SK-N-MC (cell line): ENCODE data around the gene RSRC1.

Source experiments
- DNase-seq: peaks from one replicate; pipeline ENCODE4 v3.0.0-alpha.2; 2011; ENCODE audit warnings: low read depth, low spot score
- H3K27ac ChIP-seq: fragments of 200-600 bp; sonication (generic); 2 replicates; pipeline ENCODE4 v1.5.1; 2016; ENCODE audit warnings: mixed run types
- H3K36me3 ChIP-seq: fragments of 200-600 bp; sonication (generic); 2 replicates; pipeline ENCODE4 v1.6.1; 2017; ENCODE audit warnings: antibody characterized with exemption, low read length, mixed read lengths; ENCODE audit not compliant: insufficient read depth
- H3K4me3 ChIP-seq: fragments of 200-600 bp; sonication (generic); 2 replicates; pipeline ENCODE4 v1.5.1; 2016
- H3K9ac ChIP-seq: fragments of 200-600 bp; sonication (generic); 2 replicates; pipeline ENCODE4 v1.8.0; 2017; ENCODE audit warnings: mixed run types, mixed read lengths; ENCODE audit not compliant: insufficient read length
- H3K9me3 ChIP-seq: fragments of 200-600 bp; sonication (generic); 2 replicates; pipeline ENCODE4 v1.6.1; 2017; ENCODE audit warnings: low read depth, mild to moderate bottlenecking, antibody characterized with exemption, low read length, moderate library complexity, mixed read lengths
- EZH2 ChIP-seq: fragments of 200-600 bp; sonication (generic); IDR thresholded peaks from one replicate; pipeline ENCODE4 v1.6.1; 2017; ENCODE audit warnings: antibody characterized with exemption
- FOXP2 ChIP-seq: optimal IDR thresholded peaks from 2 replicates; pipeline ENCODE3; 2011; ENCODE audit warnings: mild to moderate bottlenecking, moderate library complexity; ENCODE audit not compliant: insufficient read depth; ENCODE audit errors: extremely low read length, control extremely low read depth
- POLR2AphosphoS5 ChIP-seq: IDR thresholded peaks from 2 replicates; pipeline ENCODE4 v1.6.1; 2012; ENCODE audit warnings: mild to moderate bottlenecking, low read depth, low read length, borderline replicate concordance

The RSRC1 gene

DNA sequence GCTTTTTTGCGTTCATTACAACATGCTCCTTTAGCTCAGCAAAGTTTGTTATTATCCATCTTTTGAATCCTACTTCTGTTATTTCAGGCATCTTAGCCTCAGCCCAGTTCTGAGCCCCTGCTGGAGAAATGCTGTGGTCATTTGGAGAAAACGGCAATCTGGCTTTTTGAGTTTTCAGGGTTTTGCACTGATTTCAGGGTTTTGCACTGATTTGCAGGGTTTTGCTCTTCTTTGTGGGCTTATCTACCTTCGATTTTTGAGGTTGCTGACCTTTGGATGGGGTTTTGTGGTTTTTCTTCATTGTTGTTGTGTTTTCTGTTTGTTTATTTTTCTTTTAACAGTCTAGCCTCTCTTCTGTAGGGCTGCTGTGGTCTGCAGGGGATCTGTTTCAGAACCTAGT, 137.4 kb downstream of the RSRC1 start:
- Histone ChIP-seq H3K4me3 (no peak overlapping the region), H3K36me3 (no peaks in the 10 kb centered on the region), H3K27ac (no peak overlapping the region), H3K9me3 (peaks cover 6% of the 10 kb centered on the region; the same call in 1 of the 2 replicates), H3K9ac (no peak overlapping the region)
- DNase-seq = no peak
- no peak for TF ChIP-seq POLR2AphosphoS5
- no peak for TF ChIP-seq FOXP2
- no peak for TF ChIP-seq EZH2

DNA sequence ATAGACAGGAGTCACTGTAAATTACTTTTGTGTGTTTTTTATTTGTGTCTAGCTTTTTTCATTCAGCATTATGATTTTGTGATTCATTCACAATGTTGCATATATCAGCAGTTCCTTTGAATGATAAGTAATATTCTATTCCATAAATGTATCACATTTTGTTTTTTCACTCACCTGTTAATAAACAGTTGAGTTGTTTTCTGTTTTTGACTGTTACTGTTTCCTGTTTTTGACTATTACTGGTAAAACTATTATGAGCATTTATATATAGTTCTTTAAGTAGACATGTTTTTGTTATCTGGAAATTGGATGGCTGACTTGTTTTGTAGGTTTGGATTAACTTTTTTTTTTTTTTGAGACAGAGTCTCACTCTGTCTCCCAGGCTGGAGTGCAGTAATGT, 138.4 kb downstream of the RSRC1 start:
- no peak for TF ChIP-seq POLR2AphosphoS5
- TF ChIP-seq EZH2 = no peak
- TF ChIP-seq FOXP2 = no peak
- Histone ChIP-seq H3K36me3 (peaks cover 2% of the 10 kb centered on the region; the same call in 1 of the 2 replicates), H3K4me3 (no peak overlapping the region), H3K9ac (no peak overlapping the region), H3K27ac (no peak overlapping the region), H3K9me3 (peaks cover 9% of the 10 kb centered on the region; the same call in 1 of the 2 replicates)
- no peak for DNase-seq

DNA sequence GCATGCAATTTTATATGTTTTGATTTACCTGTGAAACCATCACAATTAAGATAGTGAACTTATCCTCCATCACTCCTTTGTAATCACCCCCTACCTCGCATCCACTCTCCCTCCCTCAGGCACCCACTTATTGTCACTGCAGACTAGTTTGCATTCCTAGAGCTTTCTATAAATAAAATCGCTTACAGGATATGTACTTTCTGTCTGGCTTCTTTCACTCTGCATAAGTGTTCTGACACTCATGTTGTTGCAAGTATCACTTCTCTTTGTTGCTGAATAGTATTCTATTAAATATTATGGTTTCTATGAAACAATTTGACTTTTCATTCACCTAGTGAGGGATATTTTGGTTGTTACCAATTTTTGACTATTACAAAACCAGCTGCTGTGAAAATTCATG, 139.3 kb downstream of the RSRC1 start:
- Histone ChIP-seq H3K9ac (no peak overlapping the region), H3K9me3 (peaks cover 11% of the 10 kb centered on the region; the same call in 1 of the 2 replicates), H3K36me3 (peaks cover 4% of the 10 kb centered on the region; the same call in 1 of the 2 replicates), H3K4me3 (no peak overlapping the region), H3K27ac (no peak overlapping the region)
- no peak for DNase-seq
- no peak for TF ChIP-seq EZH2
- no peak for TF ChIP-seq POLR2AphosphoS5
- no peak for TF ChIP-seq FOXP2

- Histone ChIP-seq H3K9me3 (no peaks in the 10 kb centered on the region), H3K36me3 (no peaks in the 10 kb centered on the region), H3K9ac (no peak overlapping the region), H3K27ac (no peak overlapping the region), H3K4me3 (no peak overlapping the region)
- TF ChIP-seq EZH2 (no peak), FOXP2 (no peak), POLR2AphosphoS5 (no peak)
- no peak for DNase-seq
Observed at GRCh38 chr3:158258619-158259018, 148.7 kb downstream of the RSRC1 start.

GRCh38 chr3:158260392-158260791, 150.5 kb downstream of the RSRC1 start:
- no peak overlapping the region for H3K4me3 ChIP-seq
- no peaks in the 10 kb centered on the region for H3K36me3 ChIP-seq
- DNase-seq = no peak
- H3K9me3 ChIP-seq = peaks cover 4% of the 10 kb centered on the region; the same call in 1 of the 2 replicates
- no peak overlapping the region for H3K27ac ChIP-seq
- TF ChIP-seq POLR2AphosphoS5 (no peak), EZH2 (no peak), FOXP2 (no peak)
- H3K9ac ChIP-seq = no peak overlapping the region

- Histone ChIP-seq H3K27ac (no peak overlapping the region), H3K4me3 (no peak overlapping the region), H3K36me3 (no peaks in the 10 kb centered on the region), H3K9me3 (peaks cover 10% of the 10 kb centered on the region; the same call in 1 of the 2 replicates), H3K9ac (no peak overlapping the region)
- TF ChIP-seq FOXP2 (no peak), EZH2 (no peak)
- DNase-seq = no peak
Observed at GRCh38 chr3:158261371-158261991, 151.6 kb downstream of the RSRC1 start.

DNA sequence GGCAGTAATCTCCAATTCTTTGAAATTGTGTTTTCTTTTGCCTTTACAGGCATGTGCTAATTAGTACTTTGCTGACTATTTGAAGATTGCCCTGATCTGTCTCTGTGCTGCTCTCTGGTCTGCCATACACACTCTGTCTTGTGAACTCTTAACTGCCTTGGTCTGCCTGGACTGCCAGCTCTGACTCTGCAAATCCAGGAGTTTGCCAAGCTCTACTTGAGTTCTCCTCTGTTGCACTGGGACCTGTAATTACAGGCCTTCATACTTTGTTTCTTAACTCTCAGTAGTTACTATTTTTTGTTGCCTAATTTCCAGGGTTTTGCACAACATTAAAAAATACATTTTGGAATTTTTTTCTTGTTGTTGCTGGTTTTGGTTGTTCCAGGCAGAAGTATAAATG, 155.0 kb downstream of the RSRC1 start:
- no peak overlapping the region for H3K4me3 ChIP-seq

DNA sequence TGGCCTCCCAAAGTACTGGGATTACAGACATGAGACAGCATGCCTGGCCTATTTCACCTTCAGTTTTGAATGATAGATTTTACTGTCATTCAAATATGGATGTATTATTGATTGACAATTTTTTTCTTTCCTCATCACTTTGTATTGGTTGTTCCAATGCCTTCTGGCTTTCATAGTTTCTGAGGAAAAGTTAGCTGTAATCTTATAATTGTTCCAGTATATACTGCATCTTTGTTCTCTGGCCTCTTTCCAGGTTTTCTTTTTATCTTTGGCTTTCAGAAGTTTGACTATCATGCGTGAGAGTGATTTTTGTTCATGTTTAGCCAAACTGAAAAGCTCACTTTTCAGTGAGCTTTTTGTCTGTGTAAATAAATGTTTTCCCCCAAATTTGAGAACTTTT, 157.1 kb downstream of the RSRC1 start:
- TF ChIP-seq EZH2 = no peak
- TF ChIP-seq POLR2AphosphoS5 = no peak
- no peak for TF ChIP-seq FOXP2
- no peak for DNase-seq
- Histone ChIP-seq H3K9me3 (peaks cover 30% of the 10 kb centered on the region; the same call in 1 of the 2 replicates), H3K27ac (no peak overlapping the region), H3K4me3 (no peak overlapping the region), H3K36me3 (no peaks in the 10 kb centered on the region), H3K9ac (no peak overlapping the region)

More for the DNA sequence above, 155.0 kb downstream of the RSRC1 start:
- H3K27ac ChIP-seq = no peak overlapping the region
- TF ChIP-seq EZH2 = no peak
- TF ChIP-seq FOXP2 = no peak
- TF ChIP-seq POLR2AphosphoS5 = no peak
- no peaks in the 10 kb centered on the region for H3K36me3 ChIP-seq
- no peak for DNase-seq
- H3K9ac ChIP-seq = no peak overlapping the region
- H3K9me3 ChIP-seq = peaks cover 30% of the 10 kb centered on the region; the same call in 1 of the 2 replicates

DNA sequence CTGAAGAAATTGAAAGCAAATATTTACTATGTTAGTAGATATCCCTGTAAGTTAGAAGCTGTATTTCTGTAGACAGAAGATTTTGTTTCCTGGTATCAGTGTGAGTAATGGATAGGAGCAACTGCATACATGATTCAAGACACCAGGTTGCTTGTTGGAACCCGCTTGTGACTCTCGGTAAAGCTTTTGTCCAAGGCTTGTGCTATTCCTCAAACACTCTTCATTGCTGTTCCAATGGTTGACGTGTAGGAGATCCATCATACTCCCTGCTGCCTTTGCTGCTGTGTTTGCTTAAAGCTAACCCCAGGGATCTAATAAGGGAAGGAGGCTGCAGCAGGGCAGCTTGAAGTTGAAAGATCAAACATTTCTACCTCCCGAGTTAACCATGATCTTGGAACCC, 160.1 kb downstream of the RSRC1 start:
- Histone ChIP-seq H3K9me3 (peaks cover 28% of the 10 kb centered on the region; the same call in 1 of the 2 replicates), H3K36me3 (0 out of 2 replicates have a peak, but pooled peaks cover 3% of the 10 kb centered on the region), H3K27ac (no peak overlapping the region), H3K4me3 (no peak overlapping the region), H3K9ac (no peak overlapping the region)
- no peak for TF ChIP-seq FOXP2
- TF ChIP-seq EZH2 = no peak
- TF ChIP-seq POLR2AphosphoS5 = no peak
- no peak for DNase-seq
